HCT116 (cell line): ENCODE results near the gene PIH1D1. TPM values are rescaled to one million over a fixed set of nuclear protein-coding genes. Genes with fewer than 3 reads are reported as not detected.

Source experiments
- ATAC-seq: fragments of 200-7000 bp; cut with Tn5 transposase; 2 replicates; pipeline ENCODE4 v1.9.1; 2020; ENCODE audit warnings: mild to moderate bottlenecking, moderate library complexity
- BruUV-seq: library from RNA; stranded (reverse); fragments of 400-500 nt; replicated peaks from 2 replicates; lab custom pipeline; 2021; lab: Mats Ljungman, UMichigan
- CTCF ChIA-PET: fragments of 300-600 bp; sonication (Branson Sonifier 250); formaldehyde crosslinking; loops from one replicate; lab custom pipeline; 2021; ENCODE audit warnings: antibody characterized with exemption; lab: Charles Lee
- POLR2A ChIA-PET: fragments of 300-600, 350-600 bp; sonication (Branson Sonifier 250); formaldehyde crosslinking; loops from one replicate; lab custom pipeline; 2021; ENCODE audit warnings: antibody characterized with exemption; lab: Charles Lee
- RAD21 ChIA-PET, 2 experiments: fragments of 300-600 bp; sonication (Branson Sonifier 250); formaldehyde crosslinking; loops; one replicate each; lab custom pipeline; 2023; ENCODE audit warnings: low total read pairs in 2 of 2; ENCODE audit not compliant: uncharacterized antibody in 2 of 2, unreplicated experiment in 2 of 2, low non-redundant PET in 1 of 2; lab: Charles Lee
- DNase-seq: peaks from one replicate; pipeline ENCODE4 v3.0.0-alpha.2; 2010; ENCODE audit warnings: low read depth, low spot score
- H2AFZ ChIP-seq: fragments of 200-600 bp; shearing (Covaris generic), sonication (generic); 2 replicates; pipeline ENCODE4 v1.6.1; 2017; ENCODE audit warnings: low read depth, mixed run types, mixed read lengths, antibody characterized with exemption, low read length; ENCODE audit not compliant: poor library complexity, severe bottlenecking
- H3K27ac ChIP-seq: 2 replicates; pipeline ENCODE4 v1.5.1; 2012; ENCODE audit warnings: low read depth, low read length
- H3K27me3 ChIP-seq: fragments of 200-600 bp; sonication (generic); 2 replicates; pipeline ENCODE4 v1.6.1; 2016; ENCODE audit warnings: mixed run types, low read length, mixed read lengths; ENCODE audit not compliant: insufficient read depth
- H3K36me3 ChIP-seq, 2 experiments: fragments of 200-500 bp in 1 of 2; fragments of 200-600 bp in 1 of 2; sonication (Bioruptor generic) in 1 of 2; sonication (generic) in 1 of 2; 2 replicates each; pipeline versions ENCODE4 v1.5.1 to v1.6.1; 2014 to 2016; ENCODE audit warnings: low read length in 2 of 2, inconsistent platforms in 1 of 2, mixed read lengths in 1 of 2, mixed run types in 1 of 2; ENCODE audit not compliant: insufficient read depth in 2 of 2, control insufficient read depth in 1 of 2
- H3K4me1 ChIP-seq, 2 experiments: fragments of 200-600 bp in 1 of 2; sonication (generic) in 1 of 2; 2 replicates each; pipeline versions ENCODE4 v1.5.1 to v1.6.1; 2012 to 2017; ENCODE audit warnings: low read length in 2 of 2, inconsistent platforms in 1 of 2, mild to moderate bottlenecking in 1 of 2, mixed read lengths in 1 of 2, mixed run types in 1 of 2, moderate library complexity in 1 of 2; ENCODE audit not compliant: insufficient read depth in 2 of 2, control insufficient read depth in 1 of 2
- H3K4me2 ChIP-seq: fragments of 200-600 bp; sonication (generic); 2 replicates; pipeline ENCODE4 v1.6.1; 2017; ENCODE audit warnings: mixed run types, low read length, mixed read lengths
- H3K4me3 ChIP-seq, 2 experiments: fragments of 200-600 bp in 1 of 2; sonication (generic) in 1 of 2; replicated peaks in 1 of 2; 2 replicates each; pipeline ENCODE4 v1.5.1; 2011 to 2016; ENCODE audit warnings: low read length in 2 of 2, control low read depth in 1 of 2, low read depth in 1 of 2, mild to moderate bottlenecking in 1 of 2, mixed read lengths in 1 of 2, mixed run types in 1 of 2
- H3K79me2 ChIP-seq: fragments of 200-600 bp; sonication (generic); 2 replicates; pipeline ENCODE4 v1.6.1; 2017; ENCODE audit warnings: mild to moderate bottlenecking, mixed run types, low read length, moderate library complexity, mixed read lengths; ENCODE audit not compliant: insufficient read depth
- H3K9ac ChIP-seq: fragments of 200-600 bp; sonication (generic); 2 replicates; pipeline ENCODE4 v1.6.1; 2016; ENCODE audit warnings: low read length, mixed read lengths
- H3K9me2 ChIP-seq: fragments of 200-600 bp; sonication (generic), shearing (Covaris generic); 2 replicates; pipeline ENCODE4 v1.6.1; 2017; ENCODE audit warnings: mixed run types, mild to moderate bottlenecking, moderate library complexity; ENCODE audit not compliant: insufficient read depth
- H3K9me3 ChIP-seq, 2 experiments: fragments of 200-500 bp in 1 of 2; fragments of 200-600 bp in 1 of 2; sonication (Bioruptor generic) in 1 of 2; sonication (generic) in 1 of 2; 2 replicates each; pipeline ENCODE4 v1.6.1; 2014 to 2017; ENCODE audit warnings: low read length in 2 of 2, mixed read lengths in 2 of 2, inconsistent platforms in 1 of 2, low read depth in 1 of 2, mild to moderate bottlenecking in 1 of 2, mixed run types in 1 of 2, moderate library complexity in 1 of 2; ENCODE audit not compliant: control insufficient read depth in 1 of 2, insufficient read depth in 1 of 2
- H4K20me1 ChIP-seq: fragments of 200-600 bp; sonication (generic), shearing (Covaris generic); 2 replicates; pipeline ENCODE4 v1.6.1; 2017; ENCODE audit warnings: mixed run types, mild to moderate bottlenecking, moderate library complexity; ENCODE audit not compliant: insufficient read depth
- CBX3 ChIP-seq: IDR thresholded peaks from 2 replicates; pipeline ENCODE4 v1.6.1; 2012; ENCODE audit warnings: low read depth
- CEBPB ChIP-seq: IDR thresholded peaks from 2 replicates; pipeline ENCODE4 v1.6.1; 2012; ENCODE audit warnings: low read depth
- MAX ChIP-seq: IDR thresholded peaks from 2 replicates; pipeline ENCODE4 v1.6.1; 2012
- POLR2A ChIP-seq: IDR thresholded peaks from 2 replicates; pipeline ENCODE4 v1.7.0; 2011; ENCODE audit warnings: borderline replicate concordance; ENCODE audit not compliant: insufficient read depth, insufficient read length; ENCODE audit errors: extremely low read depth
- POLR2AphosphoS5 ChIP-seq: IDR thresholded peaks from 2 replicates; pipeline ENCODE4 v1.6.1; 2011; ENCODE audit warnings: mild to moderate bottlenecking, low read depth, low read length, moderate library complexity
- RAD21 ChIP-seq: IDR thresholded peaks from 2 replicates; pipeline ENCODE4 v1.6.1; 2012; ENCODE audit warnings: low read depth, mild to moderate bottlenecking
- SIN3A ChIP-seq: IDR thresholded peaks from 2 replicates; pipeline ENCODE4 v1.6.1; 2012; ENCODE audit warnings: low read depth
- SP1 ChIP-seq: IDR thresholded peaks from 2 replicates; pipeline ENCODE4 v1.6.1; 2012; ENCODE audit warnings: low read depth
- TCF7L2 ChIP-seq: IDR thresholded peaks from 2 replicates; pipeline ENCODE4 v1.7.0; 2011; ENCODE audit warnings: borderline replicate concordance, inconsistent platforms; ENCODE audit not compliant: insufficient read depth, insufficient read length; ENCODE audit errors: extremely low read depth
- intact Hi-C: fragments of 100-400 bp; cut with micrococcal nuclease; formaldehyde crosslinking; loops from 2 replicates; pipeline ENCODE4 v1.10.0; 2022
- total RNA-seq: library from RNA; stranded (reverse); gene quantifications from one replicate; pipeline ENCODE4 v1.2.1, GENCODE V29; 2021; ENCODE audit not compliant: unreplicated experiment
- TF ChIP-seq, protein P1 (sequence below): IDR thresholded peaks from 2 replicates; pipeline ENCODE4 v1.6.1; 2012; ENCODE audit warnings: low read depth

PIH1D1 gene
- total RNA-seq, 1 experiment from 2014 or later, result 152 TPM

- no peak for TF ChIP-seq RAD21
- peak; percentile 56 for TF ChIP-seq CEBPB
- TF ChIP-seq POLR2A, result peak; percentile 83
- TF ChIP-seq SP1, result peak; percentile 43
- peak; percentile 85 for TF ChIP-seq POLR2AphosphoS5
- peak; percentile 24; the same call in 1 of the 2 replicates for TF ChIP-seq CBX3
These were observed 41.2 kb upstream of the PIH1D1 start (continued) for GRCh38 chr19:49492573-49493405.

- BruUV-seq, result TSS peak; percentile 3
- Histone ChIP-seq H3K9me3 (no peaks in the 10 kb centered on the region), H3K79me2 (peaks cover 51% of the 10 kb centered on the region)
- TF ChIP-seq SIN3A (0 out of 2 replicates have a peak, but pooled peaks have one; percentile 19), TCF7L2 (no peak), MAX (0 out of 2 replicates have a peak, but pooled peaks have one; percentile 2), SP1 (no peak)
- TF ChIP-seq, protein P1, sequence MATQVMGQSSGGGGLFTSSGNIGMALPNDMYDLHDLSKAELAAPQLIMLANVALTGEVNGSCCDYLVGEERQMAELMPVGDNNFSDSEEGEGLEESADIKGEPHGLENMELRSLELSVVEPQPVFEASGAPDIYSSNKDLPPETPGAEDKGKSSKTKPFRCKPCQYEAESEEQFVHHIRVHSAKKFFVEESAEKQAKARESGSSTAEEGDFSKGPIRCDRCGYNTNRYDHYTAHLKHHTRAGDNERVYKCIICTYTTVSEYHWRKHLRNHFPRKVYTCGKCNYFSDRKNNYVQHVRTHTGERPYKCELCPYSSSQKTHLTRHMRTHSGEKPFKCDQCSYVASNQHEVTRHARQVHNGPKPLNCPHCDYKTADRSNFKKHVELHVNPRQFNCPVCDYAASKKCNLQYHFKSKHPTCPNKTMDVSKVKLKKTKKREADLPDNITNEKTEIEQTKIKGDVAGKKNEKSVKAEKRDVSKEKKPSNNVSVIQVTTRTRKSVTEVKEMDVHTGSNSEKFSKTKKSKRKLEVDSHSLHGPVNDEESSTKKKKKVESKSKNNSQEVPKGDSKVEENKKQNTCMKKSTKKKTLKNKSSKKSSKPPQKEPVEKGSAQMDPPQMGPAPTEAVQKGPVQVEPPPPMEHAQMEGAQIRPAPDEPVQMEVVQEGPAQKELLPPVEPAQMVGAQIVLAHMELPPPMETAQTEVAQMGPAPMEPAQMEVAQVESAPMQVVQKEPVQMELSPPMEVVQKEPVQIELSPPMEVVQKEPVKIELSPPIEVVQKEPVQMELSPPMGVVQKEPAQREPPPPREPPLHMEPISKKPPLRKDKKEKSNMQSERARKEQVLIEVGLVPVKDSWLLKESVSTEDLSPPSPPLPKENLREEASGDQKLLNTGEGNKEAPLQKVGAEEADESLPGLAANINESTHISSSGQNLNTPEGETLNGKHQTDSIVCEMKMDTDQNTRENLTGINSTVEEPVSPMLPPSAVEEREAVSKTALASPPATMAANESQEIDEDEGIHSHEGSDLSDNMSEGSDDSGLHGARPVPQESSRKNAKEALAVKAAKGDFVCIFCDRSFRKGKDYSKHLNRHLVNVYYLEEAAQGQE, result no peak
- TF ChIP-seq, all 23 proteins: peak for 2
- Histone ChIP-seq H3K27me3 (no peaks in the 10 kb centered on the region), H3K9ac (peak overlapping the region; percentile 100; the same call in 1 of the 2 replicates), H4K20me1 (peaks cover 19% of the 10 kb centered on the region; the same call in 1 of the 2 replicates), H3K36me3 (peaks cover 21 to 51% of the 10 kb centered on the region in 2 experiments), H3K9me2 (no peaks in the 10 kb centered on the region), H3K4me2 (peak overlapping the region; percentile 29; the same call in 1 of the 2 replicates), H3K4me3 (no peak overlapping the region), H3K4me1 (peaks cover 14 to 64% of the 10 kb centered on the region in 2 experiments), H3K27ac (peak overlapping the region; percentile 86), H2AFZ (no peak overlapping the region)
- POLR2A ChIA-PET, result interaction anchor here (1.2 to 2.5 kb wide), 6 partner anchors 16 to 130 kb away, joined by 3 to 7 read pairs (median 4); partner anchors contain the start of genes ALDH16A1, FLT3LG, PIH1D1 and TEAD2
- intact Hi-C loops, result no loop called here
- CTCF ChIA-PET, result interaction anchor here (1.0 to 1.4 kb wide), 3 partner anchors 18 to 55 kb away, joined by 3 to 5 read pairs (median 3); partner anchors contain the start of gene FLT3LG
- no peak for DNase-seq
- ATAC-seq, result no peak
- RAD21 ChIA-PET, result no interaction called here
These were observed 40.4 kb upstream of the PIH1D1 start for GRCh38 chr19:49491804-49492572.
